Muscle layer of duodenum (tissue), 2 donors: ENCODE results near the gene EMSY.

Source experiments
- H3K27ac ChIP-seq: one replicate; pipeline ENCODE4 v1.7.0; 2013; ENCODE audit warnings: mild to moderate bottlenecking, low read length
- H3K27me3 ChIP-seq: one replicate; pipeline ENCODE4 v1.7.0; 2013; ENCODE audit warnings: low read depth, mild to moderate bottlenecking, control low read depth, low read length
- H3K36me3 ChIP-seq, 2 donors: one replicate each; pipeline ENCODE4 v1.7.0; 2013; ENCODE audit warnings: low read length in 2 of 2, control low read depth in 1 of 2, mild to moderate bottlenecking in 1 of 2; ENCODE audit not compliant: insufficient read depth in 2 of 2, control insufficient read depth in 1 of 2
- H3K4me1 ChIP-seq, 2 donors: one replicate each; pipeline ENCODE4 v1.7.0; 2013; ENCODE audit warnings: low read length in 2 of 2, mild to moderate bottlenecking in 2 of 2, control low read depth in 1 of 2, moderate library complexity in 1 of 2; ENCODE audit not compliant: insufficient read depth in 2 of 2, control insufficient read depth in 1 of 2
- H3K4me3 ChIP-seq, 2 donors: one replicate each; pipeline ENCODE4 v1.7.0; 2013; ENCODE audit warnings: low read length in 2 of 2, low read depth in 1 of 2, mild to moderate bottlenecking in 1 of 2
- H3K9me3 ChIP-seq, 2 donors: one replicate each; pipeline ENCODE4 v1.7.0; 2013; ENCODE audit warnings: low read length in 2 of 2, control low read depth in 1 of 2, mild to moderate bottlenecking in 1 of 2; ENCODE audit not compliant: control insufficient read depth in 1 of 2
- donor health status: healthy.

Gene EMSY

DNA sequence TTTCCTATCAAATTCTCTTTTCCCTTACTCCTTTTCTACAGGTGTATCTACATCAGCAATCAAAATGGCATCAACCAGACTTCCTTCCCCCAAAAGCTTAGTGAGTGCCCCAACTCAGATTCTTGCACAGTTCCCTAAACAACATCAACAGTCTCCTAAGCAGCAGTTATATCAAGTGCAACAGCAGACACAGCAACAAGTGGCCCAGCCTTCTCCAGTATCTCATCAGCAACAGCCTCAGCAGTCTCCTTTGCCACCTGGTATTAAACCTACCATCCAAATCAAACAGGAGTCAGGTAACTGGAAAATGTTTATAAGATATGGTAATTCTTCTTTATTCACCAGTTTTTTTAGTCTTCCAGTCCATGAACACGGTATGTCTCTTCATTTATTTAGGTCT lies 51.4 kb downstream of the EMSY start:
- H3K9me3 ChIP-seq: no peaks in the 10 kb centered on the region
- no peaks in the 10 kb centered on the region for H3K27me3 ChIP-seq
- H3K4me1 ChIP-seq: no peaks in the 10 kb centered on the region
- H3K27ac ChIP-seq: no peak overlapping the region
- peaks cover 23 to 37% of the 10 kb centered on the region in 2 donors for H3K36me3 ChIP-seq
- H3K4me3 ChIP-seq: no peak overlapping the region

GRCh38 chr11:76501526-76502202 lies 56.8 kb downstream of the EMSY start:
- H3K4me1 ChIP-seq: no peaks in the 10 kb centered on the region
- H3K27me3 ChIP-seq: no peaks in the 10 kb centered on the region
- H3K9me3 ChIP-seq: no peaks in the 10 kb centered on the region
- H3K36me3 ChIP-seq: peaks cover 8 to 9% of the 10 kb centered on the region in 2 donors
- no peak overlapping the region for H3K27ac ChIP-seq
- H3K4me3 ChIP-seq: no peak overlapping the region

- H3K9me3 ChIP-seq: no peaks in the 10 kb centered on the region
Measured at GRCh38 chr11:76506833-76507232, 62.0 kb downstream of the EMSY start.

GRCh38 chr11:76510060-76511047 lies 65.5 kb downstream of the EMSY start:
- peaks cover 3 to 13% of the 10 kb centered on the region in 2 donors for H3K36me3 ChIP-seq
- H3K27ac ChIP-seq: no peak overlapping the region
- H3K9me3 ChIP-seq: no peaks in the 10 kb centered on the region
- no peak overlapping the region for H3K4me3 ChIP-seq
- no peaks in the 10 kb centered on the region for H3K4me1 ChIP-seq
- no peaks in the 10 kb centered on the region for H3K27me3 ChIP-seq

More at GRCh38 chr11:76506833-76507232, 62.0 kb downstream of the EMSY start:
- Histone ChIP-seq H3K27ac (no peak overlapping the region), H3K4me3 (no peak overlapping the region), H3K4me1 (no peaks in the 10 kb centered on the region), H3K27me3 (no peaks in the 10 kb centered on the region), H3K36me3 (peaks cover 3 to 4% of the 10 kb centered on the region in 2 donors)

GRCh38 chr11:76512851-76513653 lies 68.2 kb downstream of the EMSY start:
- Histone ChIP-seq H3K4me3 (no peak overlapping the region), H3K27ac (no peak overlapping the region), H3K36me3 (peaks cover 3 to 15% of the 10 kb centered on the region in 2 donors), H3K4me1 (no peaks in the 10 kb centered on the region), H3K9me3 (no peaks in the 10 kb centered on the region), H3K27me3 (no peaks in the 10 kb centered on the region)

DNA sequence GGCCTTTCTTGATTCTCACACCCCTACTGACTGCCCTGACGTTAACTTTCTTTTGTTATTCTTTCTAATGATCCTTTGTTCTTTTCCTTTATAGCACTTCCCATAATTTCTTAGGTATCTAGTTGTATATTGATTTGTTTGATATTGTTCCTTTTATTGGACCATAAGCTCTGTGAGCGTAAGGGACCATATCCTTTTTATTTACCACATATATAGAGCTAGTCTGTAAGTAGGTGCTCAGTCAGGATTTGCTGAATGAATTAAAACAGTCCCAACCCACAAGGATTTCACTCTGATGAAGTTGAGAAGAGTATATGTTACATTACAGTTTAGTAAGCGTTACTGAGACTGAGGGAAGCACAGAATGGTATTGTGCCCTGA lies 68.8 kb downstream of the EMSY start:
- no peak overlapping the region for H3K4me3 ChIP-seq
- no peaks in the 10 kb centered on the region for H3K27me3 ChIP-seq
- H3K27ac ChIP-seq: no peak overlapping the region
- H3K9me3 ChIP-seq: no peaks in the 10 kb centered on the region
- peaks cover 1 to 11% of the 10 kb centered on the region in 2 donors for H3K36me3 ChIP-seq
- H3K4me1 ChIP-seq: no peaks in the 10 kb centered on the region

DNA sequence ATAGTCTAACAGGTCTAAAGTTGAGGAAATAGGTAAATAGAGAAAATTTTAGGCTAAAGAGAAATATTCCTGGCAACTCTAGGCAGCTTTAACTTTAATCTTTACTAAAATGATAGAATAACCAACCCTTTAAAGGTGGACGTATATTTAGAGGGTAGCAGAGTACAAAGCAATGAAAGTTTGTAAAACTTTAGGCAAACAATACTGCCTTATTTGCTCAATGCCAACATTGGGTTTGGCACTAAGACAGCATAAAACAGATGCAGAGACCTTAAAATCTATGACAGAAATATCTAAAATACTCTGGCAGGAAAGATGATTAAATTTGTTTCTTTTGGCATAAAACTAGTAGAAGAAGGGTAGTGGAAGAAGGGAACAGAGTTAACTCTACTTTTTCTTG lies 70.7 kb downstream of the EMSY start:
- H3K4me1 ChIP-seq: no peaks in the 10 kb centered on the region
- H3K27ac ChIP-seq: no peak overlapping the region
- H3K9me3 ChIP-seq: no peaks in the 10 kb centered on the region
- H3K4me3 ChIP-seq: no peak overlapping the region
- H3K27me3 ChIP-seq: no peaks in the 10 kb centered on the region
- H3K36me3 ChIP-seq: peaks cover 0 to 15% of the 10 kb centered on the region in 2 donors

DNA sequence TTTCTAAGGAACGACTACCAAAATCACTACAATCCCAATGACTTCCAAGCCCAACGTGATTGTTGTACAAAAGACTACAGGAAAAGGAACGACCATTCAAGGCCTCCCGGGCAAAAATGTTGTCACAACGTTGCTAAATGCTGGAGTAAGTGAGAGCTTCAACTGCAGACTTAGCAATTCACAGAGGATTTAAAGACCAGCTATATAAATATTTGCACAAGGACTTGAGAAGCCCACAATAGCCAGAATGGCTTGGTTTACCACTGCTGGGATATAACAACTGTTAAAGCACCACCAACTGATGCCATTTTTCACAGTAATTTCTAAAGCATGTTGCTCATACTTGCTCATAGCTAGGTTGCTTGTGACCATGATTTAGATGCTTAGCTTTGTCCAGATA lies 78.3 kb downstream of the EMSY start:
- no peak overlapping the region for H3K27ac ChIP-seq
- no peak overlapping the region for H3K4me3 ChIP-seq
- H3K27me3 ChIP-seq: no peaks in the 10 kb centered on the region
- no peaks in the 10 kb centered on the region for H3K9me3 ChIP-seq
- peaks cover 13% of the 10 kb centered on the region in 2 donors for H3K36me3 ChIP-seq
- H3K4me1 ChIP-seq: no peaks in the 10 kb centered on the region

DNA sequence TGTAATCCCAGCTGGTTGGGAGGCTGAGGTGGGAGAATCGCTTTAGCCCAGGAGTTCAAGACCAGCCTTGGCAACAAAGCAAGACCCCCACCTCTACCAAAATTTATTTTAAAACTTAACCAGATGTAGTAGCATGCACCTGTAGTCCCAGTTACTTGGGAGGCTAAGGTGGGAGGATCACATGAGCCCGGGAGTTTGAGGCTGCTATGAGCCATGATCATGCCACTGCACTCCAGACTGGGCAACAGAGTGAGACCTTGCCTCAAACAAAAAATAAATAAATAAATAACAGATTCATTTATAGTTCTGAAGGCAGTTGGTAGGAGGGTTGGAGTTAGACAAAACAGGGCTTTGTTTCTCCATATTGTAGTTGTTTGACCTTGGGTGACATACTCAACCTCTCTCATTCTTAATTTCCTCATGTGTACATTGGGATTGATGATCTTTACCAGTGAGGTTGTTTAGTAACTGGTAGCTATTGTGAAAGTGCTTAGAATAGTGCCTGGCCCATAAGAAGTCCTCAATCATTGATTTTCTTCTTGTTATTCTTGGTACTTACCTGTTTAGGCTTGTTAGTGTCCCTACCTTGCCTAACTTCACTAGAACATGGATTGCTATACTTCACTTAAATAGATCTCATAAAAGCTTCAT lies 79.1 kb downstream of the EMSY start:
- no peaks in the 10 kb centered on the region for H3K9me3 ChIP-seq
- H3K27me3 ChIP-seq: no peaks in the 10 kb centered on the region
- no peaks in the 10 kb centered on the region for H3K4me1 ChIP-seq
- no peak overlapping the region for H3K4me3 ChIP-seq
- no peak overlapping the region for H3K27ac ChIP-seq
- peaks cover 17 to 19% of the 10 kb centered on the region in 2 donors for H3K36me3 ChIP-seq

- H3K4me1 ChIP-seq: no peaks in the 10 kb centered on the region
- H3K9me3 ChIP-seq: no peaks in the 10 kb centered on the region
- no peak overlapping the region for H3K27ac ChIP-seq
- peaks cover 19 to 24% of the 10 kb centered on the region in 2 donors for H3K36me3 ChIP-seq
- H3K27me3 ChIP-seq: no peaks in the 10 kb centered on the region
- no peak overlapping the region for H3K4me3 ChIP-seq
Measured at GRCh38 chr11:76524461-76524860, 79.6 kb downstream of the EMSY start.
